PC-3 (cell line): ENCODE data around the gene ANKRD11. TPM values are rescaled to one million over a fixed set of nuclear protein-coding genes. Genes with fewer than 3 reads are reported as not detected.

Source experiments
- ATAC-seq: fragments of 200-7000 bp; cut with Tn5 transposase; 2 replicates; pipeline ENCODE4 v1.9.1; 2020; ENCODE audit warnings: mild to moderate bottlenecking, moderate library complexity
- BruUV-seq: library from RNA; stranded (reverse); fragments of 400-500 nt; replicated peaks from 2 replicates; lab custom pipeline; 2021; lab: Mats Ljungman, UMichigan
- CTCF ChIA-PET: fragments of 300-600 bp; sonication (Branson Sonifier 250); formaldehyde crosslinking; loops from one replicate; lab custom pipeline; 2022; ENCODE audit warnings: antibody characterized with exemption; lab: Charles Lee
- POLR2A ChIA-PET: fragments of 300-600 bp; sonication (Branson Sonifier 250); formaldehyde crosslinking; loops from one replicate; lab custom pipeline; 2022; ENCODE audit warnings: antibody characterized with exemption; ENCODE audit not compliant: unreplicated experiment; lab: Charles Lee
- DNase-seq: peaks from one replicate; pipeline ENCODE4 v3.0.0-alpha.2; 2015
- H2AFZ ChIP-seq: fragments of 300-600 bp; sonication (generic); 2 replicates; pipeline ENCODE4 v1.6.0; 2016; ENCODE audit warnings: antibody characterized with exemption, low read length
- H3F3A ChIP-seq: fragments of 300-600 bp; sonication (generic); one replicate; pipeline ENCODE4 v1.6.0; 2017; ENCODE audit warnings: antibody characterized with exemption, low read length, control low read depth, mild to moderate bottlenecking; ENCODE audit not compliant: unreplicated experiment
- H3K27ac ChIP-seq: fragments of 300-600 bp; sonication (generic); 2 replicates; pipeline ENCODE4 v1.5.1; 2016; ENCODE audit warnings: mild to moderate bottlenecking, low read length
- H3K27me3 ChIP-seq: fragments of 300-600 bp; sonication (generic); 2 replicates; pipeline ENCODE4 v1.6.1; 2016; ENCODE audit warnings: low read length, mixed read lengths
- H3K36me3 ChIP-seq: fragments of 300-600 bp; sonication (generic); 2 replicates; pipeline ENCODE4 v1.6.1; 2016; ENCODE audit warnings: low read depth, mixed run types, low read length, mixed read lengths
- H3K4me1 ChIP-seq: fragments of 300-600 bp; sonication (generic); 2 replicates; pipeline ENCODE4 v1.5.1; 2016; ENCODE audit warnings: low read length; ENCODE audit not compliant: insufficient read depth
- H3K4me2 ChIP-seq: fragments of 300-600 bp; sonication (generic); 2 replicates; pipeline ENCODE4 v1.6.0; 2016; ENCODE audit warnings: low read length
- H3K4me3 ChIP-seq: fragments of 300-600 bp; sonication (generic); 2 replicates; pipeline ENCODE4 v1.5.1; 2016; ENCODE audit warnings: mild to moderate bottlenecking, low read length, mixed read lengths
- H3K79me2 ChIP-seq: fragments of 300-600 bp; sonication (generic); 2 replicates; pipeline ENCODE4 v1.6.1; 2017; ENCODE audit warnings: low read length, mixed read lengths
- H3K9ac ChIP-seq: fragments of 300-600 bp; sonication (generic); 2 replicates; pipeline ENCODE4 v1.6.0; 2016; ENCODE audit warnings: mild to moderate bottlenecking, low read length
- H3K9me2 ChIP-seq: fragments of 300-600 bp; sonication (generic); replicated peaks from 2 replicates; pipeline ENCODE4 v1.6.1; 2016; ENCODE audit warnings: mixed run types, low read length, mixed read lengths
- H3K9me3 ChIP-seq: fragments of 300-600 bp; sonication (generic); 2 replicates; pipeline ENCODE4 v1.6.1; 2016; ENCODE audit warnings: low read length, mixed read lengths
- H4K20me1 ChIP-seq: fragments of 300-600 bp; sonication (generic); 2 replicates; pipeline ENCODE4 v1.6.1; 2016; ENCODE audit warnings: low read length, mixed read lengths
- EZH2 ChIP-seq: fragments of 300-600 bp; sonication (generic); IDR thresholded peaks from one replicate; pipeline ENCODE4 v1.6.1; 2017; ENCODE audit warnings: antibody characterized with exemption, mild to moderate bottlenecking, low read length; ENCODE audit not compliant: unreplicated experiment
- EZH2phosphoT487 ChIP-seq: fragments of 300-600 bp; sonication (generic); IDR thresholded peaks from 2 replicates; pipeline ENCODE4 v1.6.1; 2018; ENCODE audit warnings: mild to moderate bottlenecking, antibody characterized with exemption, low read length, borderline replicate concordance
- intact Hi-C: fragments of 100-400 bp; cut with micrococcal nuclease; formaldehyde crosslinking; loops from 2 replicates; pipeline ENCODE4 v1.9.0; 2023
- total RNA-seq: library from RNA; depleted of rRNA; stranded (reverse); fragments of >200 nt; gene quantifications from 2 replicates; pipeline ENCODE4 v1.2.3, GENCODE V29; 2014
- TF ChIP-seq, protein P1 (sequence below): fragments of 300-600 bp; sonication (generic); conservative IDR thresholded peaks from 2 replicates; pipeline ENCODE4 v1.5.1; 2017; ENCODE audit warnings: antibody characterized with exemption, low read depth, mild to moderate bottlenecking, low read length

ANKRD11 gene
- total RNA-seq, 1 experiment from 2014 or later, result 65.0 TPM

DNA sequence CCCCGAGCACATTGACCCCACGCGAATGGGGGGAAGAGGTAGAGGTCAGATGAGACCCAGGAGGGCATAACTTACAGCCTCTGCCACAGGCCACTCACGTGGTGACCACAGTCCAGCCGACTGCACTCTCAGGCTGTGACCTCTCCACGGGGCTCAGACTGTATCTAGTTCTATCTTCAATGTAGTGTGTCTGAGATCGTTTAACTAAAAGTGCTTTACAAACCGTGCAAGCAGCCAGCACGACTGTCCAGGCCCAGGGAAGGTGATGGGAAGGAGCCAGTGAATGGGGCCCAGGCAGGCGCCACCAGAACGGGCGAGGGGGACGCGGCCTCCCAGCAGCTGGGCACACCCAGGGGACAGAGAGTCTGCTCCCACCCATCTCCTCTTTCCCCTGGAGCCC is 108.6 kb downstream of the ANKRD11 start:
- no peak overlapping the region for H3K9ac ChIP-seq
- DNase-seq (no peak), ATAC-seq (no peak)
- H3F3A ChIP-seq, result no peaks in the 10 kb centered on the region
- peaks cover 16% of the 10 kb centered on the region for H3K4me1 ChIP-seq
- H3K36me3 ChIP-seq, result no peaks in the 10 kb centered on the region
- ChIA-PET POLR2A (no interaction called here), CTCF (no interaction called here)
- H3K79me2 ChIP-seq, result peaks cover 100% of the 10 kb centered on the region
- BruUV-seq, result no TSS peak
- intact Hi-C loops, result no loop called here
- H3K9me3 ChIP-seq, result no peaks in the 10 kb centered on the region
- no peaks in the 10 kb centered on the region for H3K9me2 ChIP-seq
- TF ChIP-seq, protein P1, sequence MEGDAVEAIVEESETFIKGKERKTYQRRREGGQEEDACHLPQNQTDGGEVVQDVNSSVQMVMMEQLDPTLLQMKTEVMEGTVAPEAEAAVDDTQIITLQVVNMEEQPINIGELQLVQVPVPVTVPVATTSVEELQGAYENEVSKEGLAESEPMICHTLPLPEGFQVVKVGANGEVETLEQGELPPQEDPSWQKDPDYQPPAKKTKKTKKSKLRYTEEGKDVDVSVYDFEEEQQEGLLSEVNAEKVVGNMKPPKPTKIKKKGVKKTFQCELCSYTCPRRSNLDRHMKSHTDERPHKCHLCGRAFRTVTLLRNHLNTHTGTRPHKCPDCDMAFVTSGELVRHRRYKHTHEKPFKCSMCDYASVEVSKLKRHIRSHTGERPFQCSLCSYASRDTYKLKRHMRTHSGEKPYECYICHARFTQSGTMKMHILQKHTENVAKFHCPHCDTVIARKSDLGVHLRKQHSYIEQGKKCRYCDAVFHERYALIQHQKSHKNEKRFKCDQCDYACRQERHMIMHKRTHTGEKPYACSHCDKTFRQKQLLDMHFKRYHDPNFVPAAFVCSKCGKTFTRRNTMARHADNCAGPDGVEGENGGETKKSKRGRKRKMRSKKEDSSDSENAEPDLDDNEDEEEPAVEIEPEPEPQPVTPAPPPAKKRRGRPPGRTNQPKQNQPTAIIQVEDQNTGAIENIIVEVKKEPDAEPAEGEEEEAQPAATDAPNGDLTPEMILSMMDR, result no peak
- TF ChIP-seq EZH2, result no peak
- no peak for TF ChIP-seq EZH2phosphoT487
- H3K4me2 ChIP-seq, result no peak overlapping the region
- H3K27me3 ChIP-seq, result no peaks in the 10 kb centered on the region
- no peak overlapping the region for H3K4me3 ChIP-seq
- H3K27ac ChIP-seq, result no peak overlapping the region
- H4K20me1 ChIP-seq, result peaks cover 16% of the 10 kb centered on the region; the same call in 1 of the 2 replicates
- no peak overlapping the region for H2AFZ ChIP-seq

GRCh38 chr16:89380681-89381080 is 109.7 kb downstream of the ANKRD11 start:
- no peak overlapping the region for H3K9ac ChIP-seq
- H3K79me2 ChIP-seq, result peaks cover 100% of the 10 kb centered on the region
- ChIA-PET CTCF (no interaction called here), POLR2A (interaction anchor here (0.6 kb wide), 1 partner anchor 22 kb away, joined by 5 read pairs; no protein-coding TSS in a partner anchor)
- BruUV-seq, result no TSS peak
- ATAC-seq, result no peak
- no peak overlapping the region for H3K4me2 ChIP-seq
- H3K9me3 ChIP-seq, result no peaks in the 10 kb centered on the region
- no peaks in the 10 kb centered on the region for H3K36me3 ChIP-seq
- H3K4me3 ChIP-seq, result no peak overlapping the region
- H2AFZ ChIP-seq, result no peak overlapping the region
- H4K20me1 ChIP-seq, result peaks cover 20% of the 10 kb centered on the region; the same call in 1 of the 2 replicates
- H3K27me3 ChIP-seq, result no peaks in the 10 kb centered on the region
- H3K4me1 ChIP-seq, result peaks cover 21% of the 10 kb centered on the region
- H3F3A ChIP-seq, result no peaks in the 10 kb centered on the region
- TF ChIP-seq EZH2phosphoT487 (no peak), EZH2 (no peak)
- TF ChIP-seq, protein P1, result no peak
- DNase-seq, result no peak
- intact Hi-C loops, result no loop called here
- H3K9me2 ChIP-seq, result no peaks in the 10 kb centered on the region
- no peak overlapping the region for H3K27ac ChIP-seq

GRCh38 chr16:89378947-89379771 is 111.2 kb downstream of the ANKRD11 start:
- ChIA-PET CTCF (no interaction called here), POLR2A (no interaction called here)
- Histone ChIP-seq H3K27ac (no peak overlapping the region), H3K4me2 (no peak overlapping the region), H3K4me3 (no peak overlapping the region), H3F3A (no peaks in the 10 kb centered on the region), H2AFZ (no peak overlapping the region), H3K79me2 (peaks cover 100% of the 10 kb centered on the region), H4K20me1 (peaks cover 26% of the 10 kb centered on the region; the same call in 1 of the 2 replicates), H3K9me2 (no peaks in the 10 kb centered on the region), H3K36me3 (no peaks in the 10 kb centered on the region), H3K9ac (no peak overlapping the region), H3K9me3 (no peaks in the 10 kb centered on the region), H3K27me3 (no peaks in the 10 kb centered on the region), H3K4me1 (peaks cover 34% of the 10 kb centered on the region)
- intact Hi-C loops, result loop anchor here (5.0 kb wide), 1 partner anchor 47 kb away; no protein-coding TSS in a partner anchor
- no TSS peak for BruUV-seq
- DNase-seq (no peak), ATAC-seq (no peak)
- TF ChIP-seq EZH2, result no peak
- TF ChIP-seq, protein P1, result no peak
- no peak for TF ChIP-seq EZH2phosphoT487
